ENCODE results near the gene KPRP. TPM values are rescaled to one million over a fixed set of nuclear protein-coding genes. Genes with fewer than 3 reads are reported as not detected.

Gene KPRP
- total RNA-seq (not detected), polyA plus RNA-seq (not detected)

- Histone ChIP-seq H3K4me3 (ENCODE audit: low read length in 2 of 2) (no peak within 1 kb of the TSS), H3K27me3 (ENCODE audit: insufficient read depth, low read length) (no peaks in the 10 kb centered on the region), H3K9me3 (ENCODE audit: control insufficient read depth in 1 of 2, low read length in 2 of 2) (no peaks in the 10 kb centered on the region), H3K27ac (ENCODE audit: low read depth, low read length) (no peak within 1 kb of the TSS), H3K36me3 (ENCODE audit: insufficient read depth, low read length) (no peaks in the 10 kb centered on the region), H3K4me1 (ENCODE audit: insufficient read depth, low read length) (no peaks in the 10 kb centered on the region)
- POLR2A ChIA-PET (ENCODE audit: partially characterized antibody), result no interaction called here
- Mint-ChIP-seq H3K9me3 (peaks cover 0 to 4% (median 0%) of the 10 kb centered on the region in 8 donors), H3K36me3 (no peaks in the 10 kb centered on the region), H3K4me1 (no peaks in the 10 kb centered on the region), H3K4me3 (no peak within 1 kb of the TSS), H3K27ac (no peak within 1 kb of the TSS), H3K27me3 (peaks cover 20 to 25% of the 10 kb centered on the region in 2 donors)
- intact Hi-C loops (cut with micrococcal nuclease), result no loop called here
- DNase-seq, result no peak
- CTCF ChIA-PET (ENCODE audit: partially characterized antibody), result no interaction called here
These were observed at the start of gene KPRP for GRCh38 chr1:152757747-152758146. Gene KPRP (plus strand): TSS chr1:152758025. CDS start chr1:152759589, 1,564 bp downstream.

- Histone ChIP-seq H3K4me3 (ENCODE audit: low read length in 2 of 2) (no peak overlapping the region), H3K9me3 (ENCODE audit: control insufficient read depth in 1 of 2, low read length in 2 of 2) (no peaks in the 10 kb centered on the region), H3K27ac (ENCODE audit: low read depth, low read length) (no peak overlapping the region), H3K36me3 (ENCODE audit: insufficient read depth, low read length) (no peaks in the 10 kb centered on the region), H3K27me3 (ENCODE audit: insufficient read depth, low read length) (no peaks in the 10 kb centered on the region), H3K4me1 (ENCODE audit: insufficient read depth, low read length) (no peaks in the 10 kb centered on the region)
- no peak for DNase-seq
- peaks cover 0 to 17% (median 2%) of the 10 kb centered on the region in 8 donors for H3K9me3 Mint-ChIP-seq
- ChIA-PET CTCF (ENCODE audit: partially characterized antibody) (no interaction called here), POLR2A (ENCODE audit: partially characterized antibody) (no interaction called here)
- intact Hi-C loops (cut with micrococcal nuclease), result no loop called here
- no peak overlapping the region for H3K4me3 Mint-ChIP-seq
- H3K4me1 Mint-ChIP-seq, result no peaks in the 10 kb centered on the region
- H3K36me3 Mint-ChIP-seq, result no peaks in the 10 kb centered on the region
- H3K27me3 Mint-ChIP-seq, result peaks cover 8 to 9% of the 10 kb centered on the region in 2 donors
- H3K27ac Mint-ChIP-seq, result no peak overlapping the region
These were observed 39.6 kb upstream of the KPRP start for GRCh38 chr1:152718238-152718637.

GRCh38 chr1:152725261-152725660, 32.6 kb upstream of the KPRP start:
- no peak overlapping the region for H3K4me3 ChIP-seq (ENCODE audit: low read length in 2 of 2)
- H3K9me3 Mint-ChIP-seq, result no peaks in the 10 kb centered on the region
- no peaks in the 10 kb centered on the region for H3K36me3 Mint-ChIP-seq
- H3K36me3 ChIP-seq (ENCODE audit: insufficient read depth, low read length), result no peaks in the 10 kb centered on the region
- H3K4me3 Mint-ChIP-seq, result no peak overlapping the region
- no peaks in the 10 kb centered on the region for H3K9me3 ChIP-seq (ENCODE audit: control insufficient read depth in 1 of 2, low read length in 2 of 2)
- POLR2A ChIA-PET (ENCODE audit: partially characterized antibody), result no interaction called here
- H3K4me1 ChIP-seq (ENCODE audit: insufficient read depth, low read length), result no peaks in the 10 kb centered on the region
- CTCF ChIA-PET (ENCODE audit: partially characterized antibody), result no interaction called here
- no peak overlapping the region for H3K27ac ChIP-seq (ENCODE audit: low read depth, low read length)
- intact Hi-C loops (cut with micrococcal nuclease), result no loop called here
- peaks cover 3 to 6% of the 10 kb centered on the region in 2 donors for H3K27me3 Mint-ChIP-seq
- no peaks in the 10 kb centered on the region for H3K27me3 ChIP-seq (ENCODE audit: insufficient read depth, low read length)
- H3K27ac Mint-ChIP-seq, result no peak overlapping the region
- DNase-seq, result no peak
- no peaks in the 10 kb centered on the region for H3K4me1 Mint-ChIP-seq

- Histone ChIP-seq H3K4me1 (ENCODE audit: insufficient read depth, low read length) (no peaks in the 10 kb centered on the region), H3K27me3 (ENCODE audit: insufficient read depth, low read length) (no peaks in the 10 kb centered on the region), H3K36me3 (ENCODE audit: insufficient read depth, low read length) (no peaks in the 10 kb centered on the region), H3K4me3 (ENCODE audit: low read length in 2 of 2) (no peak overlapping the region), H3K9me3 (ENCODE audit: control insufficient read depth in 1 of 2, low read length in 2 of 2) (no peaks in the 10 kb centered on the region), H3K27ac (ENCODE audit: low read depth, low read length) (no peak overlapping the region)
- Mint-ChIP-seq H3K4me1 (no peaks in the 10 kb centered on the region), H3K27me3 (peaks cover 3 to 7% of the 10 kb centered on the region in 2 donors), H3K4me3 (no peak overlapping the region), H3K27ac (no peak overlapping the region), H3K36me3 (no peaks in the 10 kb centered on the region), H3K9me3 (no peaks in the 10 kb centered on the region)
- CTCF ChIA-PET (ENCODE audit: partially characterized antibody), result no interaction called here
- intact Hi-C loops (cut with micrococcal nuclease), result no loop called here
- POLR2A ChIA-PET (ENCODE audit: partially characterized antibody), result no interaction called here
- DNase-seq, result no peak
These were observed 28.8 kb upstream of the KPRP start for GRCh38 chr1:152728986-152729385.

GRCh38 chr1:152735648-152736047, 22.2 kb upstream of the KPRP start:
- POLR2A ChIA-PET (ENCODE audit: partially characterized antibody), result no interaction called here
- Mint-ChIP-seq H3K27ac (no peak overlapping the region), H3K36me3 (no peaks in the 10 kb centered on the region), H3K4me1 (no peaks in the 10 kb centered on the region), H3K9me3 (no peaks in the 10 kb centered on the region), H3K27me3 (peaks cover 14 to 18% of the 10 kb centered on the region in 2 donors), H3K4me3 (no peak overlapping the region)
- no peaks in the 10 kb centered on the region for H3K9me3 ChIP-seq (ENCODE audit: control insufficient read depth in 1 of 2, low read length in 2 of 2)
- CTCF ChIA-PET (ENCODE audit: partially characterized antibody), result no interaction called here
- intact Hi-C loops (cut with micrococcal nuclease), result no loop called here
- H3K27me3 ChIP-seq (ENCODE audit: insufficient read depth, low read length), result no peaks in the 10 kb centered on the region
- H3K36me3 ChIP-seq (ENCODE audit: insufficient read depth, low read length), result no peaks in the 10 kb centered on the region
- H3K4me1 ChIP-seq (ENCODE audit: insufficient read depth, low read length), result no peaks in the 10 kb centered on the region
- no peak for DNase-seq
- H3K27ac ChIP-seq (ENCODE audit: low read depth, low read length), result no peak overlapping the region
- H3K4me3 ChIP-seq (ENCODE audit: low read length in 2 of 2), result no peak overlapping the region

GRCh38 chr1:152737997-152738396, 19.8 kb upstream of the KPRP start:
- no peaks in the 10 kb centered on the region for H3K36me3 ChIP-seq (ENCODE audit: insufficient read depth, low read length)
- intact Hi-C loops (cut with micrococcal nuclease), result no loop called here
- no peaks in the 10 kb centered on the region for H3K4me1 ChIP-seq (ENCODE audit: insufficient read depth, low read length)
- Mint-ChIP-seq H3K36me3 (no peaks in the 10 kb centered on the region), H3K9me3 (no peaks in the 10 kb centered on the region), H3K27ac (no peak overlapping the region), H3K27me3 (peaks cover 18 to 24% of the 10 kb centered on the region in 2 donors), H3K4me1 (no peaks in the 10 kb centered on the region), H3K4me3 (no peak overlapping the region)
- no peak overlapping the region for H3K4me3 ChIP-seq (ENCODE audit: low read length in 2 of 2)
- no peak for DNase-seq
- no peaks in the 10 kb centered on the region for H3K27me3 ChIP-seq (ENCODE audit: insufficient read depth, low read length)
- ChIA-PET CTCF (ENCODE audit: partially characterized antibody) (no interaction called here), POLR2A (ENCODE audit: partially characterized antibody) (no interaction called here)
- no peak overlapping the region for H3K27ac ChIP-seq (ENCODE audit: low read depth, low read length)
- no peaks in the 10 kb centered on the region for H3K9me3 ChIP-seq (ENCODE audit: control insufficient read depth in 1 of 2, low read length in 2 of 2)

- Mint-ChIP-seq H3K9me3 (no peaks in the 10 kb centered on the region), H3K36me3 (no peaks in the 10 kb centered on the region), H3K4me1 (no peaks in the 10 kb centered on the region), H3K27me3 (peaks cover 19 to 28% of the 10 kb centered on the region in 2 donors), H3K27ac (no peak overlapping the region), H3K4me3 (no peak overlapping the region)
- Histone ChIP-seq H3K4me1 (ENCODE audit: insufficient read depth, low read length) (no peaks in the 10 kb centered on the region), H3K27me3 (ENCODE audit: insufficient read depth, low read length) (no peaks in the 10 kb centered on the region), H3K4me3 (ENCODE audit: low read length in 2 of 2) (no peak overlapping the region), H3K36me3 (ENCODE audit: insufficient read depth, low read length) (no peaks in the 10 kb centered on the region), H3K9me3 (ENCODE audit: control insufficient read depth in 1 of 2, low read length in 2 of 2) (no peaks in the 10 kb centered on the region), H3K27ac (ENCODE audit: low read depth, low read length) (no peak overlapping the region)
- DNase-seq, result no peak
- ChIA-PET POLR2A (ENCODE audit: partially characterized antibody) (no interaction called here), CTCF (ENCODE audit: partially characterized antibody) (no interaction called here)
- intact Hi-C loops (cut with micrococcal nuclease), result no loop called here
These were observed 18.0 kb upstream of the KPRP start for GRCh38 chr1:152739841-152740240.

GRCh38 chr1:152741656-152742055, 16.2 kb upstream of the KPRP start:
- Mint-ChIP-seq H3K4me1 (no peaks in the 10 kb centered on the region), H3K27ac (no peak overlapping the region), H3K27me3 (peaks cover 17 to 33% of the 10 kb centered on the region in 2 donors), H3K36me3 (no peaks in the 10 kb centered on the region), H3K4me3 (no peak overlapping the region), H3K9me3 (no peaks in the 10 kb centered on the region)
- Histone ChIP-seq H3K4me3 (ENCODE audit: low read length in 2 of 2) (no peak overlapping the region), H3K27ac (ENCODE audit: low read depth, low read length) (no peak overlapping the region), H3K27me3 (ENCODE audit: insufficient read depth, low read length) (no peaks in the 10 kb centered on the region), H3K36me3 (ENCODE audit: insufficient read depth, low read length) (no peaks in the 10 kb centered on the region), H3K9me3 (ENCODE audit: control insufficient read depth in 1 of 2, low read length in 2 of 2) (no peaks in the 10 kb centered on the region), H3K4me1 (ENCODE audit: insufficient read depth, low read length) (no peaks in the 10 kb centered on the region)
- ChIA-PET POLR2A (ENCODE audit: partially characterized antibody) (no interaction called here), CTCF (ENCODE audit: partially characterized antibody) (no interaction called here)
- intact Hi-C loops (cut with micrococcal nuclease), result no loop called here
- no peak for DNase-seq
